ENCODE results near the gene TAP2. TPM values are rescaled to one million over a fixed set of nuclear protein-coding genes. Genes with fewer than 3 reads are reported as not detected.

TAP2 gene
- total and polyA plus RNA-seq, 2 of the 13 experiments (the other 11 are each of a cell fraction or from before 2014, with no cell fraction given): 10.3 to 17.6 TPM

DNA sequence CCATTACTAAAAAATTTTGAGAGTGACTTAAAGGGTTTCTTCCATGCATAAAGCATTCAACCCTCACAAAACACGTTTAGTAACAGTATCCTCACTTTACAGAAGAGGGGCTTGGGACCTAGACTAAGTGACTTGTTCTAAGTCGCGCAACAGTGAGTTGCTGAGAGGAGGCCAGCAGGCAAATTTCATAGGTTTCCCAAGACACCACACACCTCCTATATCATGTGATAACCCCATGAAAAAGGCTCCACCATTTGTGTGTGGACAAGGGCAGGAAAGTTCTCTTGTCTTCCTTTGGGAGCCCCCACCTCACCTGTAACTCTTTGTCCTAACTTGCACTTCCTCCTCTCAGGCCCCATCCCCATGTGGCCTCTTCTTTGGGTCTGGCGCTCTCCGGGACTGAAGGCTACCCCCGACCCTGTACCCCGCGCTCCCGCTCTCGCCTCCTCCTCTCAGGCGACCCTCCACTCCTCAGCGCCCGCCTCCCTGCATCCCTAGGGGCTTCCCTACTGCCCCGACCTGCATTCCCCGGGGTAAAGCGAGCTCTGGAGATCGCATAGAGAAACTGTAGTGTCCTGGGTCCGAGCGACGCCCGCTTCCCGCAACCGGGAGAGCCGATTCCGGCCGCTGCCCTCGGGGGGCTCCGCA, 4.9 kb upstream of the TAP2 start (continued):
- TF ChIP-seq, protein P1, sequence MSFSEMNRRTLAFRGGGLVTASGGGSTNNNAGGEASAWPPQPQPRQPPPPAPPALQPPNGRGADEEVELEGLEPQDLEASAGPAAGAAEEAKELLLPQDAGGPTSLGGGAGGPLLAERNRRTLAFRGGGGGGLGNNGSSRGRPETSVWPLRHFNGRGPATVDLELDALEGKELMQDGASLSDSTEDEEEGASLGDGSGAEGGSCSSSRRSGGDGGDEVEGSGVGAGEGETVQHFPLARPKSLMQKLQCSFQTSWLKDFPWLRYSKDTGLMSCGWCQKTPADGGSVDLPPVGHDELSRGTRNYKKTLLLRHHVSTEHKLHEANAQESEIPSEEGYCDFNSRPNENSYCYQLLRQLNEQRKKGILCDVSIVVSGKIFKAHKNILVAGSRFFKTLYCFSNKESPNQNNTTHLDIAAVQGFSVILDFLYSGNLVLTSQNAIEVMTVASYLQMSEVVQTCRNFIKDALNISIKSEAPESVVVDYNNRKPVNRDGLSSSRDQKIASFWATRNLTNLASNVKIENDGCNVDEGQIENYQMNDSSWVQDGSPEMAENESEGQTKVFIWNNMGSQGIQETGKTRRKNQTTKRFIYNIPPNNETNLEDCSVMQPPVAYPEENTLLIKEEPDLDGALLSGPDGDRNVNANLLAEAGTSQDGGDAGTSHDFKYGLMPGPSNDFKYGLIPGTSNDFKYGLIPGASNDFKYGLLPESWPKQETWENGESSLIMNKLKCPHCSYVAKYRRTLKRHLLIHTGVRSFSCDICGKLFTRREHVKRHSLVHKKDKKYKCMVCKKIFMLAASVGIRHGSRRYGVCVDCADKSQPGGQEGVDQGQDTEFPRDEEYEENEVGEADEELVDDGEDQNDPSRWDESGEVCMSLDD (CRISPR knock-in tag; IDR thresholded peaks at IDR 0.05; ENCODE audit: borderline replicate concordance): 0 out of 2 replicates have a peak, but pooled peaks have one; percentile 53
- TF ChIP-seq DMAP1 (CRISPR knock-in tag; IDR thresholded peaks at IDR 0.05): 0 out of 2 replicates have a peak, but pooled peaks have one; percentile 6
- 0 out of 2 replicates have a peak, but pooled peaks have one; percentile 31 for TF ChIP-seq ZNF558 (CRISPR knock-in tag; IDR thresholded peaks at IDR 0.05; ENCODE audit: borderline replicate concordance)
- no peak for TF ChIP-seq RBM22 (optimal IDR thresholded peaks at IDR 0.05; ENCODE audit: low read length)
- TF ChIP-seq ZNF510 (CRISPR knock-in tag; IDR thresholded peaks at IDR 0.05; ENCODE audit: low read depth): no peak
- TF ChIP-seq ZNF451 (CRISPR knock-in tag; IDR thresholded peaks at IDR 0.05): no peak
- no peak for TF ChIP-seq CREM (IDR thresholded peaks at IDR 0.05)
- TF ChIP-seq CREM (CRISPR knock-in tag; IDR thresholded peaks at IDR 0.05): no peak
- TF ChIP-seq ZNF768 (CRISPR knock-in tag; IDR thresholded peaks at IDR 0.05): no peak; the same call in 1 of the 2 replicates
- TF ChIP-seq ZKSCAN5 (CRISPR knock-in tag; IDR thresholded peaks at IDR 0.05): no peak
- TF ChIP-seq RORA (CRISPR knock-in tag; IDR thresholded peaks at IDR 0.05): no peak
- TF ChIP-seq ZNF883 (CRISPR knock-in tag; IDR thresholded peaks at IDR 0.05; ENCODE audit: not compliant biosample characterization): peak; percentile 59
- TF ChIP-seq, protein P2, sequence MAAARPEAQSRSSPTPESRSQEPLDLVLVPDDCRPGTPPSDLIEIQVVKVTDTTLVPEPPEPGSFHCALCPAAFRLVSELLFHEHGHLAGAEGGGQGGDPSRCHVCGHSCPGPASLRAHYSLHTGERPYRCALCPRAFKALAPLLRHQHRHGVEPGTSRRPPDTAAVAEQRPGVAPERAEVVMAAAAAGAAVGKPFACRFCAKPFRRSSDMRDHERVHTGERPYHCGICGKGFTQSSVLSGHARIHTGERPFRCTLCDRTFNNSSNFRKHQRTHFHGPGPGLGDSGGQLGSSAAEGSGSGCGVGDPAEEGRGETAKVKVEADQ (CRISPR knock-in tag; IDR thresholded peaks at IDR 0.05; ENCODE audit: borderline replicate concordance): 0 out of 2 replicates have a peak, but pooled peaks have one; percentile 23
- TF ChIP-seq KDM6A (CRISPR knock-in tag; IDR thresholded peaks at IDR 0.05; ENCODE audit: low read depth): no peak
- TF ChIP-seq SP2 (CRISPR knock-in tag; IDR thresholded peaks at IDR 0.05): no peak
- TF ChIP-seq PLRG1 (conservative IDR thresholded peaks at IDR 0.05): no peak
- no peak for TF ChIP-seq ZFX (CRISPR knock-in tag; IDR thresholded peaks at IDR 0.05; ENCODE audit: low read depth)
- TF ChIP-seq FOXJ3 (CRISPR knock-in tag; IDR thresholded peaks at IDR 0.05; ENCODE audit: borderline replicate concordance): no peak
- no peak for TF ChIP-seq CREB1 (IDR thresholded peaks at IDR 0.05)
- TF ChIP-seq CREB1 (CRISPR knock-in tag; IDR thresholded peaks at IDR 0.05): no peak
- TF ChIP-seq, protein P3, sequence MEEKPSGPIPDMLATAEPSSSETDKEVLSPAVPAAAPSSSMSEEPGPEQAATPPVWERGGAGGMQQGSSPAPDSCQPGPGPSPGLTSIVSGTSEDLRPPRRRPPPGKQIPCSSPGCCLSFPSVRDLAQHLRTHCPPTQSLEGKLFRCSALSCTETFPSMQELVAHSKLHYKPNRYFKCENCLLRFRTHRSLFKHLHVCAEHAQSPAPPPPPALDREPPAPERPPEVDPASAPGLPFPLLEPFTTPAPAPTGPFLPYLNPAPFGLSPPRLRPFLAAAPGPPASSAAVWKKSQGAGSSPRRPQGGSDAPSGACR (CRISPR knock-in tag; IDR thresholded peaks at IDR 0.05): no peak
- no peak for TF ChIP-seq ZNF550 (CRISPR knock-in tag; IDR thresholded peaks at IDR 0.05; ENCODE audit: borderline replicate concordance)
- TF ChIP-seq, protein P4, sequence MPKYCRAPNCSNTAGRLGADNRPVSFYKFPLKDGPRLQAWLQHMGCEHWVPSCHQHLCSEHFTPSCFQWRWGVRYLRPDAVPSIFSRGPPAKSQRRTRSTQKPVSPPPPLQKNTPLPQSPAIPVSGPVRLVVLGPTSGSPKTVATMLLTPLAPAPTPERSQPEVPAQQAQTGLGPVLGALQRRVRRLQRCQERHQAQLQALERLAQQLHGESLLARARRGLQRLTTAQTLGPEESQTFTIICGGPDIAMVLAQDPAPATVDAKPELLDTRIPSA (CRISPR knock-in tag; IDR thresholded peaks at IDR 0.05; ENCODE audit: borderline replicate concordance): no peak
- 0 out of 2 replicates have a peak, but pooled peaks have one; percentile 45 for TF ChIP-seq ZSCAN21 (CRISPR knock-in tag; IDR thresholded peaks at IDR 0.05; ENCODE audit: borderline replicate concordance)
- TF ChIP-seq, protein P5, sequence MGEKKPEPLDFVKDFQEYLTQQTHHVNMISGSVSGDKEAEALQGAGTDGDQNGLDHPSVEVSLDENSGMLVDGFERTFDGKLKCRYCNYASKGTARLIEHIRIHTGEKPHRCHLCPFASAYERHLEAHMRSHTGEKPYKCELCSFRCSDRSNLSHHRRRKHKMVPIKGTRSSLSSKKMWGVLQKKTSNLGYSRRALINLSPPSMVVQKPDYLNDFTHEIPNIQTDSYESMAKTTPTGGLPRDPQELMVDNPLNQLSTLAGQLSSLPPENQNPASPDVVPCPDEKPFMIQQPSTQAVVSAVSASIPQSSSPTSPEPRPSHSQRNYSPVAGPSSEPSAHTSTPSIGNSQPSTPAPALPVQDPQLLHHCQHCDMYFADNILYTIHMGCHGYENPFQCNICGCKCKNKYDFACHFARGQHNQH (CRISPR knock-in tag; IDR thresholded peaks at IDR 0.05): no peak
- TF ChIP-seq MYC (CRISPR knock-in tag; IDR thresholded peaks at IDR 0.05; ENCODE audit: borderline replicate concordance): peak; percentile 24; the same call in 1 of the 2 replicates
